ENCODE results near the gene MANSC4.
A peak's percentile ranks its signal among the peaks of the same experiment; 100 is the strongest.
"Not testable (repeated sequence)": the region's sequence is repeated elsewhere in the genome, so short reads cannot be mapped to it uniquely, and the experiment has no call there.

MANSC4 gene

DNA sequence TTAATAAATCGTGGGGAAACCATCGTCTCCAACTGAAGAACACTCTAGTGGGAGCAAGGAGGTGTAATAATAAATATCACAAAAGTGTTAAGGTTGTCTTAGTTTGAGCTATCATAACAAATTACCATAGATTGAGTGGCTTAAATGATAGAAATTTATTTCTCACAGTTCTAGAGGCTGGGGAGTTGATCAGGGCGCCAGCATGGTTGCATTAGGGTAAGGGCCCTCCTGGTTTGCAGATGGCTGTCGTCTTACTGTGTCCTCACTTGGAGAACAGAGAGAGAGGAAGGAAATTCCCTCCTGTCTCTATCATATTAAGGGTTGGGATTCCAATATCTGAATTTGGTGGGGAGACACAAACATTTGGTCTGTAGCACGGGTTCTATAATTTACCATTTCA is 36.4 kb downstream of the MANSC4 start:
- no peaks in the 10 kb centered on the region for H3K9me3 ChIP-seq
- no peak for TF ChIP-seq CTCF (IDR thresholded peaks at IDR 0.05; ENCODE audit: low read depth, low read length)
- no peaks in the 10 kb centered on the region for H3K4me1 ChIP-seq
- DNase-seq = no peak
- H3K36me3 ChIP-seq = peaks cover 25% of the 10 kb centered on the region
- no peaks in the 10 kb centered on the region for H3K27me3 ChIP-seq
- H3K4me3 ChIP-seq (ENCODE audit: low read depth, low read length) = no peak overlapping the region

DNA sequence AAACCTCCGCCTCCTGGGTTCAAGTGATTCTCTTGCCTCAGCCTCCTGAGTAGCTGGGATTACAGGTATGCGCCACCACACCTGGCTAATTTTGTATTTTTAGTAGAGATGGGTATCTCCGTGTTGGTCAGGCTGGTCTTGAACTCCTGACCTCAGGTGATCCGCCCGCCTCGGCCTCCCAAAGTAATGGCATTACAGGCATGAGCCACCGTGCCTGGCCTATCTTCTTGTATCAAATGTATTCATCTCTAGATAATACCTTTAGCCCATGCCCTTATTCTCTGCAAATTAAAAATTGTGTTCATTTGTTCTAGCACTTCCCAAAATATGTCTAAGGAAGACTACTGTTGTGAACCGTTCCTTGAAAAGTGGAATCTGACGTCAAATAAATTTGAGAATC is 45.7 kb downstream of the MANSC4 start:
- not testable (repeated sequence) for H3K4me1 ChIP-seq; H3K9me3 ChIP-seq; H3K27me3 ChIP-seq; H3K4me3 ChIP-seq (ENCODE audit: low read depth, low read length); DNase-seq
- H3K36me3 ChIP-seq = peaks cover 24% of the 10 kb centered on the region

DNA sequence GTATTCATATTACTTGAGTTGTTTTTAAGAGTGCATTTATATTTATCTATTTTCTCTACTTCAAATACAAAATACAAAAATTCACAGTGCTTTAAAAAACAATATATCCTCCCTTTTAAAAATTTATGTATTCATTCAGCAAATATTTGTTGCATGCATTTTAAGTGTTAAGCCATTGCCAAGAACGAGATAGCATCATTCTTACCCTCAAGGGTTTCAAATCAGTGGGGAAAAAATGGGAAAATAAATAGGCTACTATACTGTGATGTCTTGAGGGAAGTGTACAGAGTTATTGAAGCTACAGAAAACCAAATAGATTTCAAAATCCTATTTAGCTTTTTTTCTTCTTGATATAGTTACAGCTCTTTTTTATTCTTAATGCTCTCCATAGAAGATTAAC is 46.2 kb downstream of the MANSC4 start:
- Histone ChIP-seq H3K4me3 (ENCODE audit: low read depth, low read length) (no peak overlapping the region), H3K9me3 (no peaks in the 10 kb centered on the region), H3K27me3 (no peaks in the 10 kb centered on the region), H3K4me1 (peaks cover 2% of the 10 kb centered on the region; the same call in 1 of the 2 replicates), H3K36me3 (peaks cover 24% of the 10 kb centered on the region)
- no peak for TF ChIP-seq CTCF (IDR thresholded peaks at IDR 0.05; ENCODE audit: low read depth, low read length)
- no peak for DNase-seq

DNA sequence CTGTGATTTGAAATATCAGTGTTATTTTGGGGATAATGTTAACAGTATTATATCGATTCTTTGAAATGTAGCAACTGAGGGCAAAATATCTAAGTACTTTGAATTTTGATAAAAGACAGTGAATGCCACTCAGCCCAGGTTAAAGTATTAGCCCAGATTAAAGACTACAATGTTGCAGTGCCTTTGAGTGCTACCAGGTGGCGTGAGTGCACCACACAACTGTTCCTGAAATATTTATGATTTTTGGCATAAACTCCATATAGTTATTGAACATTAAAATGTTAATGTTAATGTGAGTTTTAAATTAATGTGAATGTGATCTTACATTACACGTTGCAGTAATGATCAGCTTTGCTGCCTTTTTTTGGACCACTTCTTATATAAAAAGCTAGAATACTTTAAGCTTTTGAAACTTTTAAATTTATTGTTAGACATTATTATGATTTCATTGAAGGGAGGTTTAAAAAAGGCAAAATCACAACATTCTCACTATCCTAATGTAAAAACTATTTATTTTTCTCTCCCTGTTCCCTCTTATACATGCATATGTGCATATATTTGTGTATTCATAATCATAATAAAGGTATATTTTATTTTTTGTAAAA is 46.9 kb downstream of the MANSC4 start:
- Histone ChIP-seq H3K9me3 (no peaks in the 10 kb centered on the region), H3K27me3 (no peaks in the 10 kb centered on the region), H3K36me3 (peaks cover 19% of the 10 kb centered on the region), H3K4me1 (peaks cover 2% of the 10 kb centered on the region; the same call in 1 of the 2 replicates), H3K4me3 (ENCODE audit: low read depth, low read length) (no peak overlapping the region)
- peak; percentile 92 for TF ChIP-seq CTCF (IDR thresholded peaks at IDR 0.05; ENCODE audit: low read depth, low read length)
- DNase-seq = peak; percentile 30

DNA sequence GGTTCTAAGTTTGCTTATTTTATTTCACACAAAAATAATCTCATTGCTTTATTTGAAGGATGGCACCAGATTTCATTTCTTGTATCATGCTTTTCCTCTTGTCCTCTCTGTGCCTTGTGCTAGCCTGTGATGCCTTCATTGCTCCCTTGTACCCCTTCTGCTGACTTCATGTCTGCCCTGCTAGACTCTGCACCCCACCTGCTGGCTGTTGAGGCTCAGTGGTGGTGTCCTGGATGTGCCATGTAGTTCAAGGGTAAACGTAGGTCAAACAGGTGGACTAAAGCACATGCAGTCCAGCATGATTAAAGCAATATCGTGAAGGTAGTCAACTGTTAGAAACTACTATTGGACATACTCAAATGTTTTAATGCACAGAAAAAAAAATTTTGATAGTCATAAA is 47.8 kb downstream of the MANSC4 start:
- Histone ChIP-seq H3K36me3 (peaks cover 15% of the 10 kb centered on the region), H3K9me3 (no peaks in the 10 kb centered on the region), H3K4me3 (ENCODE audit: low read depth, low read length) (no peak overlapping the region), H3K27me3 (no peaks in the 10 kb centered on the region), H3K4me1 (peaks cover 2% of the 10 kb centered on the region; the same call in 1 of the 2 replicates)
- peak; percentile 47 for TF ChIP-seq CTCF (IDR thresholded peaks at IDR 0.05; ENCODE audit: low read depth, low read length)
- peak; percentile 16 for DNase-seq

GRCh38 chr12:27730097-27730588 is 49.9 kb downstream of the MANSC4 start:
- no peak overlapping the region for H3K4me3 ChIP-seq (ENCODE audit: low read depth, low read length)
- H3K4me1 ChIP-seq = peaks cover 2% of the 10 kb centered on the region; the same call in 1 of the 2 replicates
- DNase-seq = no peak
- no peak for TF ChIP-seq CTCF (IDR thresholded peaks at IDR 0.05; ENCODE audit: low read depth, low read length)
- peaks cover 25% of the 10 kb centered on the region for H3K36me3 ChIP-seq
- H3K9me3 ChIP-seq = no peaks in the 10 kb centered on the region
- no peaks in the 10 kb centered on the region for H3K27me3 ChIP-seq

Measured in BE2C (cell line).